HG03045 (cell line): ENCODE data around the gene RASGRF1.
"Not testable (repeated sequence)": the region's sequence is repeated elsewhere in the genome, so short reads cannot be mapped to it uniquely, and the experiment has no call there.

Source experiments
- ATAC-seq: cut with Tn5 transposase; IDR thresholded peaks from one replicate; pipeline ENCODE4 v1.9.1; 2021; ENCODE audit warnings: mild to moderate bottlenecking, moderate library complexity; ENCODE audit not compliant: unreplicated experiment

The RASGRF1 gene

DNA sequence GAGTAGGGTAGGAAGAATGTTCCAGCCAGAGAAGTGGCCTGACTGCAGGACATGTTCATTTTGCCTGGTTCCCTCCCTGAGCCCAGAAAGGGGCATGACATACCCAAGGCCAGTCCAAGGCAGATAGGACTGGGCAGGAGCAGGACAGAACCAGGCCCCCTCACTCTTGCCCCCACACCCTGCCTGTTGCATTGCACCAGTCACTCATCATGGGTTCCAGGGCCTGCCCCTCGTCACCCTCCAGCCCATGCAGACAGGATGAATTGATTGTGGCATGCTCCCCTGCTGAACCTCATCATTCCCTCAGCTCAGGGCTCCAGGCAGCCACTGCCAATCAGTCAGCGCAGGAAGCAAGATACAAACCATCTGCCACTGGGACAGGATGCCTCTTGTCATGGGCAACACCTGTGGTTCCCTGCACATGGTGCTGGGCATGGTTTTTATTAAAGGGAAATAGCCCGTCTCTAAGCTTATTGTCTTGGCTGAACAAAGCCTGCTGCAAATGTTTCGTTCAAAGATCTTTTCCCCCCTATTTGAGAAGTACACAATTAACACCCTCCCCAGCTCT lies 48.9 kb downstream of the RASGRF1 start:
- ATAC-seq: no peak

GRCh38 chr15:79037848-79038247 lies 52.7 kb downstream of the RASGRF1 start:
- no peak for ATAC-seq

GRCh38 chr15:79036323-79036722 lies 54.3 kb downstream of the RASGRF1 start:
- ATAC-seq: no peak

GRCh38 chr15:79035814-79036213 lies 54.8 kb downstream of the RASGRF1 start:
- ATAC-seq: no peak

DNA sequence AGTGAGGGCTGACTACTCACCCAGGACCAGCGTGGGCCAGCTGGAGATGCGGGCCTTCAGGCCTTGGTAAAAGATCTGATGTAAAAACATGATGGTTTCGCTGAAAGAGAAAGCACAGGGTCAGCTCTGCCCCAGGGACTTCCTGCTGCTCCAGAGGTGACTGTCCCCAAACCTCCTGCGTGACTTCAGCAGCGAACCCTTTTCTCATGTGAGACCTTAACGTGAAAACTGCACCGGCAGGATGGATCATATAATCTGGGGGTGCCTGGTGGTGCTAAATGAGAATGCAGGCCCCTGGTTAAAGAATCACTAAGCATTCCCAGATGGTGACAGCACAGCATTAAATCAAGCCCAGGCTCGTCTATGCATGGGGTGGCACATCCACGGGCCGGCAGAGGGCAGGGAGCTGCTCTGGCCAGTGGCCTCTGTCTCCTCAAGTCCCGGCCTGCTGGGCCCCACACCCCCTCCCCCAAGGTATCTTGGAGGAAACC lies 55.4 kb downstream of the RASGRF1 start:
- no peak for ATAC-seq

DNA sequence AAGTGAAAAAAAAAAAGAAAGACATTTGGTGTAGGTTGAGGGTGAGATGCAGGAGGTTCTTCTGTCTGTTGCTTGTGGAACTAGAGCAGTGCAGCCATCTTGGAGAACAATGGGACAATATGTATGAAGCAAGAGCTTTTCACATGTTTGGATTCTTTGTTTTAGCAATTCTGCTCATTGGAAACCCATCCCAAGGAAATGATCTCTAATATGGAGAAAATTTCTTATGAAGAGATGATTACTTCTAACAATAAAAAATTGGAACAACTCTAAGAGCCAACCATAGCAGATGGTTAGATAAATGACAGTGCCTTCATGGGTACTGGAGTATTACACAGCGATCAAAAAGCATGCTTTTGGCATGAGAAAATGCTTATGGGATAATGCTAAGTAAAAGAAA lies 56.3 kb downstream of the RASGRF1 start:
- ATAC-seq: no peak

DNA sequence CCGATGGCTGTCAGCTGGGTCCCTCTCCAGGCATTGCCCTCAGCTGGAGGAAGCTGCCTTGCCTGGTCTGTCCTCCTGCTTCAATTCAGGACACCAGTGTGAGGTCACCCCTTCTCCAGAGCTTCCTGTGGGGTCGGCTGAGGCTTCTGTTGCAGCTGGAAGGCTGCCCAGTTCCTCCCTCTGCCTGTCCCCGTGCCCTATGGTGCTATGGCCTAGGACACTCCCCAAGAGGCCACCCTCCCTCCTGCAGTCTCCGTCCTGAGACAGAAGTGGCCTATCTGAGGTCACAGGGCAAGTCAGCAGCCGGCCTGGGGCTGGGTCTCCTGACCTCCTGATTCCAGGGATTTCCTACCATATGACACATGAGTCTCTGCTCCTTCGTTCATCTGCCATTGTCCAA lies 57.9 kb downstream of the RASGRF1 start:
- ATAC-seq: no peak

DNA sequence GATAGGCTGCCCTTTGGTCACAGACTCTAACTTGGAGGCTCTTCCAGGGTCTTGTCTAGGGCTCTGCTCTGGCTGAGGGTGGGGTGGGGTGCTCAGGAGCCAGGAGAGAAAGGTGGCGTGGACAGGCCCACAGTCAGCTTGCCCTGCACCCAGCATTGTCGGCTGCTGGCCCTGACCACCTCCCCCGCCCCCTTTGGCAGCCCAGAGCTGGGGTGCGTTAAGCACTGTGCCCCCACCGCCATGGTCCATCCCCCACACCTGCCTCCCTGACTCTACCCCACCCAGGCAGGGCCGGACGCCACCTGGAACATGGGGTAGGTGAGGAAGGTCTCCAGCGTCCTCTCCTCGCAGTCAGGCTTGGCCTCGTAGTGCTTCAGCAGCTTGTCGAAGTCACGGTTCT lies 58.8 kb downstream of the RASGRF1 start:
- ATAC-seq: no peak

- no peak for ATAC-seq
Measured at GRCh38 chr15:79031201-79031600, 59.4 kb downstream of the RASGRF1 start.

- no peak for ATAC-seq
Measured at GRCh38 chr15:79030470-79030869, 60.1 kb downstream of the RASGRF1 start.

- no peak for ATAC-seq
Measured at GRCh38 chr15:79028411-79028964, 62.1 kb downstream of the RASGRF1 start.

DNA sequence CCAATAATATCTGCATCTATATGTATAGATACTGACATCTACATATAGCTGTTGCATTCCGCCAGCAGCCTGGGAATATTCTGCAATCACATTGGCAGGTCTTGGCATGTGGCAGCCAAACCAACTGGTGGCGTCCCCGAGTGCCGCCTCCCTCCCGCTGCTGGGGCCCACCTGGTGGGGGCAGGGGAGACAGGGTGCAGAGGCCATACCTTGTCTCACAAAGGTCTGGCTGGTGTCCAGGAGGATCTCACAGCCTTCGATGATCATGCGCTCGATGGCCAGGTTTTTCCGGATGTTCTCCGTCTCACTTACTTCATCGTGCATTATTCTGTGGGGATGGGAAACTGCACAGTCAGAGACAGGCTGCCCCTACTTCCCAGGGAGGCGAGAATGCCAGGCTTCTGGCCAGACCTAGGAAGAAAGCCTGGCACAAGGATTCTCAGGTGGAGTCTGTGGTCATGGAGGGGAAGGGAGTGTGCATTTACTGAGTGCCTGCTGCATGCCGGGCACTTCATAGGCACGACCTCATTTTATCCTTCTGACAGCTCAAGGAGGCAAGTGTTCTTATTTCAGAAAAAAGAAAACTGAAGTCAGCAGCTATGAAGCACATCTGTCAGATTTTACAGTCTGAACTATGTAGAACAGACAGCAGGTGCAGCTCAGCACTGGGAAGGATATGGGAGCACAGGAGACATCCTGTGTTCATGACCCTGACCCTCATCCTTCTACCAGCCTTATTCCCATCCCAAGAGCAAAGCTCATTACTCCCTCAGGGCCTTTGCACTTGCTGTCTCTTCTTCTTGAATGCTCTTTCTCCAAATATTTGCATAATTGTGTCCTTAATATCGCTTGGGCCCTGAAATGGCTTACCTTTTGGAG lies 62.8 kb downstream of the RASGRF1 start:
- ATAC-seq: no peak

DNA sequence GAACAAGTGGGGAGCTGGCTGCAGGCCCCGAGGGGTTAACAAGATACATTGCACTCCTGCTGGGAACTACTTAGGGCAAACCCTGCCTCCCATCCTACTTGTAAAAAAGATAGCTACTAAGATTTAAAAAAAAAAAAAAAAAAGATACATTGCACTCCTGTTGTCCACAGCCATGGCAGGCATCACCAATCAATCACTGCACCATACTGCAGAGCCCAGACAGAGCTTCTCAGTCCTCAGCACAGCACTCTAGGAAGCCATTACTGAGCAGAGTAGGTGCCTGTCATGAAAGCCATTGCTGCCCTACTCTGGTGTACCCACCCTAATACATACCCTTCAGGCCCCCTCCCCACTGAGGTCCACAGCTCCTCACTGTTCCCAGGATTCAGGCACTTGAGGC lies 64.8 kb downstream of the RASGRF1 start:
- no peak for ATAC-seq

DNA sequence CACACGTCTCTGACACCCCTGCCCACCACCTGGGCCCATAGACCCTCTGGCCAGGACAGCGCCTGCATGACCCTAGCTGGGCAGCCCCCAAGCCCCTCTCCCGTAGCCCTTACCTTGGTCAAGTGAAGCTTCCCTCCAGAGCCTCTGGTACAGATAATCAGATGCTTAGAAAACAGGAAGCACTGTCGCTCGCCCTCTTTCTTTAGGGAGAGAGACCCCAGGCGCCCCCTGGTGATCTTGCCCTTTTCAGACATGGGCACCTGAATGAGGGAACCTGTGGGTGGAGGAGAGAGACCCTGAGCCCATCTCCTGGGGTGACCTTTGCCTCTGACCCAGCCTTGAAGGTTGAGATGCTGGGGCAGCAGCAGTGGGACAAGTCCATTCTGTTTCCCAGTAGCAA lies 65.4 kb downstream of the RASGRF1 start:
- no peak for ATAC-seq

DNA sequence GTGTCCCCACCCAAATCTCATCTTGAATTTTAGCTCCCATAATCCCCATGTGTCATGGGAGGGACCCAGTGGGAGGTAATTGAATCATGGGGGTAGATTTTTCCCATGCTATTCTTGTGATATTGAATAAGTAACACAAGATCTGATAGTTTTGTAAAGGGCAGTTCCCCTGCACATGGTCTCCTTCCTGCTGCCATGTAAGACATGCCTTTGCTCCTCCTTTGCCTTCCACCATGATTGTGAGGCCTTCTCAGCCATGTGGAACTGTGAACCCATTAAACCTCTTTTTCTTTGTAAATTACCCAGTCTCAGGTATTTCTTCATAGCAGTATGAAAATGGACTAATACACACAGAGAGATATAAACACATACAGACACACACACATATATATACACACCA lies 66.1 kb downstream of the RASGRF1 start:
- ATAC-seq: not testable (repeated sequence)

DNA sequence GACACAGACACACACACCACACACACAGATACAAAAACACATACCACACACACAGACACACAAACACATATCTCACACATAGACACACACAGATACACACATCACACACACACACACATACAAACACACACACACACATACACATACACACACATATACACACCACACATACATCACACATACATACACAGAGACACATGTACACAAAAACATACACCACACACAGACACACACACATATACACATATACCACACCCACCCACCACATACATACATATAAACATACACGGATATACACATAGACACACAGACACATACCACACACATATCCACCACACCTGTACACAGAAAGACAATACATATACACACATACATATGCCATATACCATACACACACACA lies 66.7 kb downstream of the RASGRF1 start:
- no peak for ATAC-seq

GRCh38 chr15:79023546-79023890 lies 67.1 kb downstream of the RASGRF1 start:
- ATAC-seq: no peak

GRCh38 chr15:79018960-79019359 lies 71.6 kb downstream of the RASGRF1 start:
- no peak for ATAC-seq

GRCh38 chr15:79017953-79018352 lies 72.6 kb downstream of the RASGRF1 start:
- ATAC-seq: no peak

DNA sequence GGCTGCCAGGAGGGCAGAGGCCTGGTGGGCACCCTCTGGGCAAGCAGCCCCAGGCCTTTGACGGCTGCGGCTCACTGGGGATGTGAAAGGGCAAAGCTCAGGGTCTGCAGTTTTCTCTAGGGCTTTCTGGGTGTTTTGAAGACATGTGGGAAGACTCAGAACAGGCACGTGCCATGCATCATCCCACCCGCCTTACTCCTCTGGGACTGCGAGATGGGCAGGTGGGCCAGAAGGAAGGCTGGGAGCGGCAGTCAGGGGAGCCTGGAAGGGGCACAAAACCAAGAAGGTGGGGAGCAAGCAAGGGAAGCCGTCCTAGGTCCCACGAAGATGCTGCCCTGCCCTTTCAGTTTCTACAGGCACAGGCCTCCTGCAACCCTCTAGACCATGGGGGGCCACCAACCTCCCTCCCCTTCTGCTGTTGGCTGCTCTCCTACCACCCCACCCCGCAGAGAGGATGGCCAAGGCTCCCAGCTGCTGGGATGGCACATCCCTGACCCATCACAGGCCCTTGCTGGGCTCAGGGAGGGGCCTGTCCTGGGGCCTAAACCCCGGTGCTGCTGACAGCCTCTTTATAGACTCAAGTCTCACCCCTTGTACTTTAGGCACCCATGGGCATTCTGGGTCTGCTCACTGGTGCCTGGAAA lies 73.9 kb downstream of the RASGRF1 start:
- ATAC-seq: no peak

DNA sequence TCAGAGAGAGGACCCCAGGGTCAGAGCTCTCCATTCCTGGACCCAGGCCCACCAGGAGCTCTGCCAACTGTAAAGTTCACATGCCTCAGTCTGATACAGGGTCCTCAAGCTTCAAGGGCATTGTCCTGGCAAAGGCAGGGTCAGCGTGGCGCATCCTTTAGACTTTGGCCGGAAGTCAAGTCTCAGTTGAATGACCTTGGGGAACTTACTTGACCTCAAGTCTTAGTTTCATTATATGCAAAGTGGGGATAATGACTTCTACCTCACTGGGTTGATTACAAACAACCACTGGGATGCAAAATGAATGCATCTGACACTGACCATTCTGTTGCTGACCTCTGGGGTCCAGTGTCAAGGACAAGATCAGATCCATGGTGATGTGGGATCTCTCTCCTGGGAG lies 75.2 kb downstream of the RASGRF1 start:
- no peak for ATAC-seq

GRCh38 chr15:79010278-79010677 lies 80.3 kb downstream of the RASGRF1 start:
- ATAC-seq: no peak
